H9 (cell line): ENCODE measurements around the gene CDKN2B. TPM values are rescaled to one million over a fixed set of nuclear protein-coding genes. Genes with fewer than 3 reads are reported as not detected.

Experiments
- DNase-seq: peaks from one replicate; pipeline ENCODE4 v3.0.0-alpha.2; 2017
- H2AFZ ChIP-seq: one replicate; pipeline ENCODE4 v1.6.1; 2013; ENCODE audit warnings: mild to moderate bottlenecking, low read length, control low read depth, moderate library complexity
- H2AK5ac ChIP-seq: 2 replicates; pipeline ENCODE4 v1.6.1; 2013; ENCODE audit warnings: low read length, control low read depth, mixed read lengths; ENCODE audit not compliant: insufficient read length
- H2BK120ac ChIP-seq: one replicate; pipeline ENCODE4 v1.6.1; 2013; ENCODE audit warnings: low read depth, mild to moderate bottlenecking, low read length, control low read depth, inconsistent platforms; ENCODE audit not compliant: poor library complexity, severe bottlenecking
- H2BK12ac ChIP-seq: 2 replicates; pipeline ENCODE4 v1.6.1; 2013; ENCODE audit warnings: low read length, control low read depth, mixed read lengths, low read depth; ENCODE audit not compliant: insufficient read length
- H2BK15ac ChIP-seq: 2 replicates; pipeline ENCODE4 v1.6.1; 2013; ENCODE audit warnings: low read depth, low read length, control low read depth
- H2BK20ac ChIP-seq: one replicate; pipeline ENCODE4 v1.6.1; 2013; ENCODE audit warnings: low read depth, mild to moderate bottlenecking, low read length, control low read depth, inconsistent platforms; ENCODE audit not compliant: poor library complexity, severe bottlenecking
- H2BK5ac ChIP-seq: 2 replicates; pipeline ENCODE4 v1.6.1; 2013; ENCODE audit warnings: low read length, control low read depth, mixed read lengths; ENCODE audit not compliant: insufficient read length
- H3K14ac ChIP-seq: 2 replicates; pipeline ENCODE4 v1.6.1; 2013; ENCODE audit warnings: low read length, control low read depth; ENCODE audit not compliant: insufficient read depth
- H3K18ac ChIP-seq: 2 replicates; pipeline ENCODE4 v1.6.1; 2013; ENCODE audit warnings: low read depth, mild to moderate bottlenecking, mixed read lengths, low read length, control low read depth; ENCODE audit not compliant: insufficient read length
- H3K23ac ChIP-seq: 2 replicates; pipeline ENCODE4 v1.6.1; 2013; ENCODE audit warnings: low read length, control low read depth, mixed read lengths, low read depth; ENCODE audit not compliant: insufficient read length
- H3K23me2 ChIP-seq: 2 replicates; pipeline ENCODE4 v1.6.1; 2013; ENCODE audit warnings: low read depth, mild to moderate bottlenecking, mixed read lengths, low read length, control low read depth; ENCODE audit not compliant: insufficient read length, poor library complexity, severe bottlenecking
- H3K27ac ChIP-seq: 2 replicates; pipeline ENCODE4 v1.5.1; 2013; ENCODE audit warnings: low read length, control low read depth, mixed read lengths, low read depth; ENCODE audit not compliant: insufficient read length
- H3K27me3 ChIP-seq: 2 replicates; pipeline ENCODE4 v1.6.1; 2013; ENCODE audit warnings: low read length, control low read depth, inconsistent platforms; ENCODE audit not compliant: insufficient read depth
- H3K4ac ChIP-seq: 2 replicates; pipeline ENCODE4 v1.6.1; 2013; ENCODE audit warnings: low read depth, mild to moderate bottlenecking, control low read depth, inconsistent platforms, low read length, moderate library complexity
- H3K4me1 ChIP-seq: 2 replicates; pipeline ENCODE4 v1.6.1; 2013; ENCODE audit warnings: low read length, control low read depth, inconsistent platforms; ENCODE audit not compliant: insufficient read depth
- H3K4me2 ChIP-seq: 2 replicates; pipeline ENCODE4 v1.6.1; 2013; ENCODE audit warnings: low read length, control low read depth, mixed read lengths; ENCODE audit not compliant: insufficient read length, insufficient read depth
- H3K56ac ChIP-seq: 2 replicates; pipeline ENCODE4 v1.6.1; 2013; ENCODE audit warnings: low read depth, mild to moderate bottlenecking, mixed read lengths, low read length, control low read depth; ENCODE audit not compliant: insufficient read length
- H3K79me1 ChIP-seq: 2 replicates; pipeline ENCODE4 v1.6.1; 2013; ENCODE audit warnings: low read depth, mild to moderate bottlenecking, moderate library complexity, low read length, control low read depth, inconsistent platforms; ENCODE audit not compliant: insufficient read depth, poor library complexity, severe bottlenecking
- H3K79me2 ChIP-seq: 2 replicates; pipeline ENCODE4 v1.6.1; 2013; ENCODE audit warnings: low read length, control low read depth, inconsistent platforms; ENCODE audit not compliant: insufficient read depth
- H3K9ac ChIP-seq: 2 replicates; pipeline ENCODE4 v1.6.1; 2013; ENCODE audit warnings: low read length, control low read depth, mixed read lengths; ENCODE audit not compliant: insufficient read length; ENCODE audit errors: extremely low read depth
- H3K9me3 ChIP-seq: one replicate; pipeline ENCODE4 v1.6.1; 2013; ENCODE audit warnings: low read depth, low read length, inconsistent platforms; ENCODE audit not compliant: control insufficient read depth
- H3T11ph ChIP-seq: one replicate; pipeline ENCODE4 v1.6.1; 2013; ENCODE audit warnings: mild to moderate bottlenecking, low read length, control low read depth, inconsistent platforms
- H4K20me1 ChIP-seq: one replicate; pipeline ENCODE4 v1.6.1; 2013; ENCODE audit not compliant: control insufficient read depth, insufficient read length, insufficient read depth
- H4K5ac ChIP-seq: 2 replicates; pipeline ENCODE4 v1.6.1; 2013; ENCODE audit warnings: low read depth, mild to moderate bottlenecking, mixed read lengths, low read length, control low read depth; ENCODE audit not compliant: insufficient read length
- H4K8ac ChIP-seq: replicated peaks from 2 replicates; pipeline ENCODE4 v1.6.1; 2013; ENCODE audit warnings: low read length, control low read depth, mixed read lengths, low read depth; ENCODE audit not compliant: insufficient read length
- H4K91ac ChIP-seq: 2 replicates; pipeline ENCODE4 v1.6.1; 2013; ENCODE audit warnings: low read depth, mild to moderate bottlenecking, moderate library complexity, mixed read lengths, low read length, control low read depth; ENCODE audit not compliant: insufficient read length
- H3K27ac Mint-ChIP-seq, 3 experiments: 2 replicates in 2 of 3; 3 replicates in 1 of 3; pipeline ENCODE4 v1.8.0; 2020 to 2021; ENCODE audit warnings: mixed read lengths in 3 of 3, mild to moderate bottlenecking in 1 of 3, moderate library complexity in 1 of 3
- H3K27me3 Mint-ChIP-seq: 2 replicates; pipeline ENCODE4 v1.8.0; 2021; ENCODE audit warnings: low read depth, mild to moderate bottlenecking, moderate library complexity, mixed read lengths
- H3K36me3 Mint-ChIP-seq, 3 experiments: 2 replicates in 2 of 3; 3 replicates in 1 of 3; pipeline ENCODE4 v1.8.0; 2020 to 2021; ENCODE audit warnings: low read depth in 3 of 3, mixed read lengths in 3 of 3; ENCODE audit not compliant: insufficient read depth in 1 of 3
- H3K4me1 Mint-ChIP-seq, 2 experiments: 2 replicates each; pipeline ENCODE4 v1.8.0; 2020; ENCODE audit warnings: mixed read lengths in 2 of 2
- H3K4me3 Mint-ChIP-seq, 2 experiments: 2 replicates in 1 of 2; 3 replicates in 1 of 2; pipeline ENCODE4 v1.8.0; 2020 to 2021; ENCODE audit warnings: mild to moderate bottlenecking in 2 of 2, mixed read lengths in 2 of 2, moderate library complexity in 1 of 2
- H3K9me3 Mint-ChIP-seq, 2 experiments: 2 replicates in 1 of 2; 3 replicates in 1 of 2; pipeline ENCODE4 v1.8.0; 2020; ENCODE audit warnings: mild to moderate bottlenecking in 2 of 2, mixed read lengths in 2 of 2, moderate library complexity in 1 of 2
- WGBS: extraction: QIAGEN DNeasy Blood & Tissue Kit; methylation state at CpG from one replicate; pipeline ENCODE4 v1.1.7; 2013; ENCODE audit warnings: missing lambda C conversion rate, low lambda C conversion rate, mixed read lengths; ENCODE audit not compliant: insufficient read length; ENCODE audit errors: extremely low coverage; 5-methylcytosine and 5-hydroxymethylcytosine counted together
- total RNA-seq: library from RNA; stranded (reverse); gene quantifications from 2 replicates; pipeline ENCODE4 v1.2.1, GENCODE V29; 2021
- TF ChIP-seq, protein P1 (sequence below): fragments of 200-600 bp; sonication (generic); conservative IDR thresholded peaks from 3 replicates; pipeline ENCODE4 v1.8.0; 2021; ENCODE audit warnings: antibody characterized with exemption, mild to moderate bottlenecking

The CDKN2B gene
- total RNA-seq, 1 experiment from 2014 or later: 0.13 TPM

DNA sequence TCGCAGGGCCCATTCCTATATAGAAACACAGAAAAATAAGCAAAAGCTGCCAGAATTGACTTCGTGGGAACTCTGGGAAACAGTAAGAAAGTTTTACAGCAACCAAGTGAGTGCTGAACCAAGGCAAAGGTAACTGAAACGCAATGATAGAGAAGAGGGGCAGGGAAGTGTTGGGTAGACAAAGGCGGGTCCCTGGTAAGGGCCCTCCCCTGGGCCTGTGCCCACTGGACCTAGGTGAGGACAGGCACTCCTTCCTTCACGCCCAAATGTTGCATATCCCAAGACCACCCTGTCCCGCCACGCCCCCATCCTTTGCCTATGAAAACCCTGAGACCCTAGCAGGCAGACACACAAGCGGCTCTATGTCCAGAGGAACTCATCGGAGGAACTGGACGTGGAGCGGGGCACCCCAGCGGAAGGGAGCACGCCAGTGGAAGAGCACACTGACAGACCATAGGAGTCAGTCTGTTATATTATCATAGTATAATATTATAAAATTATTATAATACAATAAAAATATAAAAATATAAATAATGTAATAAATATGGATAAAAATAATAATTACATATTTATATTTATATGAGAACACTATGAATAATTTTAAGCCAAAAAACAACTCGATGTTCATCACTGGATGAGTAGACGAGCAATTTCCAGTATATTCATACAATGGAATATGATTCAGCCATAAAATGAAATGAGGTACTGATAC lies 42.8 kb downstream of the CDKN2B start:
- peaks cover 75% of the 10 kb centered on the region for H3K27me3 ChIP-seq
- H3K79me1 ChIP-seq: no peaks in the 10 kb centered on the region
- Mint-ChIP-seq H3K27me3 (peaks cover 99% of the 10 kb centered on the region), H3K27ac (no peak overlapping the region; a peak in 1 of 7 replicates), H3K4me3 (peak overlapping the region in 1 of 2 experiments; percentile 75; a peak in 1 of 5 replicates), H3K36me3 (peaks cover 0 to 1% (median 0%) of the 10 kb centered on the region in 3 experiments; a peak in 2 of 7 replicates), H3K9me3 (peaks cover 11% of the 10 kb centered on the region in 2 experiments), H3K4me1 (peaks cover 34 to 49% of the 10 kb centered on the region in 2 experiments)
- no peaks in the 10 kb centered on the region for H3K79me2 ChIP-seq
- no CpG with 5 or more reads among the region's 15 CpGs for WGBS
- peak overlapping the region; percentile 78 for H3K4me2 ChIP-seq
- no peak overlapping the region for H2BK15ac ChIP-seq
- H3K56ac ChIP-seq: no peak overlapping the region
- no peak overlapping the region for H2BK5ac ChIP-seq
- no peak overlapping the region for H4K5ac ChIP-seq
- H3K18ac ChIP-seq: no peak overlapping the region
- H3K9ac ChIP-seq: no peak overlapping the region
- no peak overlapping the region for H3K14ac ChIP-seq
- H3K9me3 ChIP-seq: no peaks in the 10 kb centered on the region
- no peak overlapping the region for H2BK20ac ChIP-seq
- H2BK120ac ChIP-seq: no peak overlapping the region
- no peak overlapping the region for H3K4ac ChIP-seq
- H3K23me2 ChIP-seq: peaks cover 4% of the 10 kb centered on the region
- no peak overlapping the region for H4K91ac ChIP-seq
- no peak overlapping the region for H4K8ac ChIP-seq
- H4K20me1 ChIP-seq: no peaks in the 10 kb centered on the region
- no peak overlapping the region for H3K27ac ChIP-seq
- TF ChIP-seq, protein P1, sequence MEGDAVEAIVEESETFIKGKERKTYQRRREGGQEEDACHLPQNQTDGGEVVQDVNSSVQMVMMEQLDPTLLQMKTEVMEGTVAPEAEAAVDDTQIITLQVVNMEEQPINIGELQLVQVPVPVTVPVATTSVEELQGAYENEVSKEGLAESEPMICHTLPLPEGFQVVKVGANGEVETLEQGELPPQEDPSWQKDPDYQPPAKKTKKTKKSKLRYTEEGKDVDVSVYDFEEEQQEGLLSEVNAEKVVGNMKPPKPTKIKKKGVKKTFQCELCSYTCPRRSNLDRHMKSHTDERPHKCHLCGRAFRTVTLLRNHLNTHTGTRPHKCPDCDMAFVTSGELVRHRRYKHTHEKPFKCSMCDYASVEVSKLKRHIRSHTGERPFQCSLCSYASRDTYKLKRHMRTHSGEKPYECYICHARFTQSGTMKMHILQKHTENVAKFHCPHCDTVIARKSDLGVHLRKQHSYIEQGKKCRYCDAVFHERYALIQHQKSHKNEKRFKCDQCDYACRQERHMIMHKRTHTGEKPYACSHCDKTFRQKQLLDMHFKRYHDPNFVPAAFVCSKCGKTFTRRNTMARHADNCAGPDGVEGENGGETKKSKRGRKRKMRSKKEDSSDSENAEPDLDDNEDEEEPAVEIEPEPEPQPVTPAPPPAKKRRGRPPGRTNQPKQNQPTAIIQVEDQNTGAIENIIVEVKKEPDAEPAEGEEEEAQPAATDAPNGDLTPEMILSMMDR: no peak
- H2AFZ ChIP-seq: no peak overlapping the region
- no peak overlapping the region for H2BK12ac ChIP-seq
- no peak overlapping the region for H3K23ac ChIP-seq
- no peaks in the 10 kb centered on the region; the same call in 1 of the 2 replicates for H3K4me1 ChIP-seq
- peak; percentile 58 for DNase-seq
- no peak overlapping the region for H3T11ph ChIP-seq
- H2AK5ac ChIP-seq: no peak overlapping the region
